Measurements from ENCODE around the gene COLEC12. TPM values are rescaled to one million over a fixed set of nuclear protein-coding genes. Genes with fewer than 3 reads are reported as not detected.

The COLEC12 gene
- total and polyA plus RNA-seq, 8 donors = 32.9 to 124 (median 103) TPM

- no peak for DNase-seq
- intact Hi-C loops (cut with DNase I) = no loop called here
- Histone ChIP-seq H3K9me3 (no peaks in the 10 kb centered on the region), H3K27me3 (no peaks in the 10 kb centered on the region), H3K4me1 (peaks cover 14 to 15% of the 10 kb centered on the region in 2 donors), H3K4me3 (no peak overlapping the region), H3K27ac (no peak overlapping the region), H3K36me3 (no peaks in the 10 kb centered on the region)
- no peak for TF ChIP-seq CTCF (IDR thresholded peaks at IDR 0.05)
- ATAC-seq = no peak
These were observed 106.9 kb downstream of the COLEC12 start for GRCh38 chr18:393574-393957.

GRCh38 chr18:392928-393573 lies 107.5 kb downstream of the COLEC12 start:
- Histone ChIP-seq H3K27me3 (no peaks in the 10 kb centered on the region), H3K27ac (no peak overlapping the region), H3K4me3 (no peak overlapping the region), H3K9me3 (no peaks in the 10 kb centered on the region), H3K4me1 (peaks cover 8 to 15% of the 10 kb centered on the region in 2 donors), H3K36me3 (no peaks in the 10 kb centered on the region)
- peak in 2 of 4 donors; percentile 71 to 81 for DNase-seq
- intact Hi-C loops (cut with DNase I) = no loop called here
- no peak for ATAC-seq
- no peak for TF ChIP-seq CTCF (IDR thresholded peaks at IDR 0.05)

GRCh38 chr18:390741-391478 lies 109.6 kb downstream of the COLEC12 start:
- no peaks in the 10 kb centered on the region for H3K36me3 ChIP-seq
- peaks cover 2 to 13% of the 10 kb centered on the region in 2 donors for H3K4me1 ChIP-seq
- no peaks in the 10 kb centered on the region for H3K9me3 ChIP-seq
- peak; percentile 46 for ATAC-seq
- H3K27me3 ChIP-seq = no peaks in the 10 kb centered on the region
- intact Hi-C loops (cut with DNase I) = no loop called here
- no peak for TF ChIP-seq CTCF (IDR thresholded peaks at IDR 0.05)
- no peak overlapping the region for H3K27ac ChIP-seq
- no peak overlapping the region for H3K4me3 ChIP-seq
- DNase-seq = no peak

GRCh38 chr18:389658-390357 lies 110.7 kb downstream of the COLEC12 start:
- ATAC-seq = peak; percentile 48
- intact Hi-C loops (cut with DNase I) = no loop called here

More at GRCh38 chr18:389658-390357, 110.7 kb downstream of the COLEC12 start:
- DNase-seq = no peak
- no peak overlapping the region for H3K4me3 ChIP-seq
- no peak for TF ChIP-seq CTCF (IDR thresholded peaks at IDR 0.05)
- H3K9me3 ChIP-seq = no peaks in the 10 kb centered on the region
- H3K4me1 ChIP-seq = peaks cover 0 to 3% of the 10 kb centered on the region in 2 donors
- no peaks in the 10 kb centered on the region for H3K27me3 ChIP-seq
- no peaks in the 10 kb centered on the region for H3K36me3 ChIP-seq
- no peak overlapping the region for H3K27ac ChIP-seq
